ENCODE results near the gene RASGRF2. TPM values are rescaled to one million over a fixed set of nuclear protein-coding genes. Genes with fewer than 3 reads are reported as not detected.

The RASGRF2 gene
- total and polyA plus RNA-seq, 8 donors, result 1.1 to 2.7 (median 1.4) TPM

GRCh38 chr5:81225463-81225862 lies 265.3 kb downstream of the RASGRF2 start:
- Histone ChIP-seq H3K9me3 (no peaks in the 10 kb centered on the region), H3K4me1 (no peaks in the 10 kb centered on the region), H3K4me3 (no peak overlapping the region), H3K27me3 (no peaks in the 10 kb centered on the region), H3K36me3 (no peaks in the 10 kb centered on the region), H3K27ac (no peak overlapping the region)
- WGBS, 2 donors, result 86 to 91% methylated on average over 8 of the region's 8 CpGs
- intact Hi-C loops (cut with DNase I), result no loop called here
- no peak for TF ChIP-seq CTCF (IDR thresholded peaks at IDR 0.05)
- FAIRE-seq, result no peak
- no peak for DNase-seq
- ATAC-seq, result no peak

- ATAC-seq (no peak), DNase-seq (no peak), FAIRE-seq (no peak)
- no peak overlapping the region for H3K27ac ChIP-seq
- H3K4me1 ChIP-seq, result no peaks in the 10 kb centered on the region
- no peak overlapping the region for H3K4me3 ChIP-seq
- no peaks in the 10 kb centered on the region for H3K27me3 ChIP-seq
- H3K9me3 ChIP-seq, result no peaks in the 10 kb centered on the region
- H3K36me3 ChIP-seq, result no peaks in the 10 kb centered on the region
- intact Hi-C loops (cut with DNase I), result no loop called here
- WGBS, 2 donors, result 73 to 74% methylated on average over 2 of the region's 2 CpGs
- TF ChIP-seq CTCF (IDR thresholded peaks at IDR 0.05), result no peak
Measured at GRCh38 chr5:81226286-81226685, 266.1 kb downstream of the RASGRF2 start.

- DNase-seq, result no peak
- no peaks in the 10 kb centered on the region for H3K36me3 ChIP-seq
- TF ChIP-seq CTCF (IDR thresholded peaks at IDR 0.05), result no peak
- H3K27ac ChIP-seq, result no peak overlapping the region
- ATAC-seq, result no peak
- FAIRE-seq, result no peak
- H3K27me3 ChIP-seq, result no peaks in the 10 kb centered on the region
- intact Hi-C loops (cut with DNase I), result no loop called here
- H3K4me3 ChIP-seq, result no peak overlapping the region
- 26% methylated on average over 1 of the region's 1 CpG for WGBS, 2 donors
- H3K9me3 ChIP-seq, result no peaks in the 10 kb centered on the region
- H3K4me1 ChIP-seq, result no peaks in the 10 kb centered on the region
Measured at GRCh38 chr5:81226949-81227348, 266.8 kb downstream of the RASGRF2 start.

- intact Hi-C loops (cut with DNase I), result no loop called here
- H3K4me1 ChIP-seq, result no peaks in the 10 kb centered on the region
- H3K27me3 ChIP-seq, result no peaks in the 10 kb centered on the region
- DNase-seq, result no peak
- H3K9me3 ChIP-seq, result no peaks in the 10 kb centered on the region
- TF ChIP-seq CTCF (IDR thresholded peaks at IDR 0.05), result no peak
- no peaks in the 10 kb centered on the region for H3K36me3 ChIP-seq
- no peak overlapping the region for H3K4me3 ChIP-seq
- 65 to 75% methylated on average over 4 of the region's 4 CpGs for WGBS, 2 donors
- no peak for FAIRE-seq
- ATAC-seq, result no peak
- no peak overlapping the region for H3K27ac ChIP-seq
Measured at GRCh38 chr5:81228084-81228483, 267.9 kb downstream of the RASGRF2 start.

GRCh38 chr5:81230416-81230815 lies 270.3 kb downstream of the RASGRF2 start:
- intact Hi-C loops (cut with DNase I), result no loop called here

More at GRCh38 chr5:81230416-81230815, 270.3 kb downstream of the RASGRF2 start:
- H3K36me3 ChIP-seq, result no peaks in the 10 kb centered on the region
- H3K4me1 ChIP-seq, result peaks cover 0 to 4% (median 0%) of the 10 kb centered on the region in 3 donors
- no peaks in the 10 kb centered on the region for H3K27me3 ChIP-seq
- FAIRE-seq (no peak), DNase-seq (no peak), ATAC-seq (no peak)
- TF ChIP-seq CTCF (IDR thresholded peaks at IDR 0.05), result no peak
- no peak overlapping the region for H3K27ac ChIP-seq
- no peaks in the 10 kb centered on the region for H3K9me3 ChIP-seq
- 80 to 89% methylated on average over 8 of the region's 8 CpGs for WGBS, 2 donors
- H3K4me3 ChIP-seq, result no peak overlapping the region
